ENCODE measurements around the gene CFAP410. TPM values are rescaled to one million over a fixed set of nuclear protein-coding genes. Genes with fewer than 3 reads are reported as not detected.
A peak's percentile ranks its signal among the peaks of the same experiment; 100 is the strongest.

Gene CFAP410
- total RNA-seq, 2 experiments from 2014 or later, result 15.1 to 20.6 TPM

DNA sequence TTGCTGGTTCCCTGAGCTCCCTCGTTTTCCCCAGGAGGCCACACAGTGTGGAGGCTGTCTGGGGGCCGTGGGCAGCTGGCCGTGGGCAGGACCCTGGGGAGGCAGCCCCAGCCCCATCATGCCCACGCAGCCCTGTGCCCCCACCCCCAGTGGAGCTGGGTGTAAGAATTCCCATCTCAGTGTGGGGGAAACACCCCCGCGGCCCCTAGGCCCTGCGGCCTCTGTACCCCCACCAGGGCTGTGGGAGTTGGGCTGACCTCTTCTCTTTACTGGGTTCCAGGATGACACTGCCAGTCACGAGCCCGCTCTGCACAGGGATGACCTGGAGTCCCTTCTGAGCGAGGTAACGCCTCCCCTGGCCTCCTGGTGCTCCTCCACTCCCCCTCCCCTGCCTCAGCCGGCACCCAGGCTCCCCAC lies 43.1 kb downstream of the CFAP410 start:
- Histone ChIP-seq H3K9me2 (ENCODE audit: insufficient read depth, low read length) (no peaks in the 10 kb centered on the region), H3K4me2 (ENCODE audit: low read length) (no peak overlapping the region), H3K79me2 (ENCODE audit: insufficient read depth, low read depth, low read length) (peaks cover 6% of the 10 kb centered on the region; the same call in 1 of the 2 replicates), H2AFZ (ENCODE audit: low read length) (no peak overlapping the region; the same call in 1 of the 2 replicates), H3K9me3 (ENCODE audit: low read length) (no peaks in the 10 kb centered on the region), H3K27ac (ENCODE audit: low read depth, low read length, poor library complexity, severe bottlenecking) (no peak overlapping the region), H3K4me3 (ENCODE audit: low read depth, low read length, poor library complexity, severe bottlenecking) (no peak overlapping the region), H4K20me1 (ENCODE audit: insufficient read depth, low read length) (no peaks in the 10 kb centered on the region), H3K4me1 (ENCODE audit: insufficient read depth, low read length, poor library complexity, severe bottlenecking) (peaks cover 56% of the 10 kb centered on the region), H3K36me3 (ENCODE audit: insufficient read depth, low read length) (no peaks in the 10 kb centered on the region)
- BruUV-seq (replicated peaks), result no TSS peak
- ChIA-PET CTCF (ENCODE audit: unreplicated experiment) (interaction anchor here (0.6 kb wide), 1 partner anchor 87 kb away, joined by 3 read pairs; no protein-coding TSS in a partner anchor), POLR2A (no interaction called here)
- intact Hi-C loops (cut with micrococcal nuclease; ENCODE audit: unreplicated experiment), result no loop called here
- TF ChIP-seq EZH2phosphoT487 (IDR thresholded peaks at IDR 0.05; ENCODE audit: borderline replicate concordance, low read depth, low read length), result no peak
- TF ChIP-seq, protein P1, sequence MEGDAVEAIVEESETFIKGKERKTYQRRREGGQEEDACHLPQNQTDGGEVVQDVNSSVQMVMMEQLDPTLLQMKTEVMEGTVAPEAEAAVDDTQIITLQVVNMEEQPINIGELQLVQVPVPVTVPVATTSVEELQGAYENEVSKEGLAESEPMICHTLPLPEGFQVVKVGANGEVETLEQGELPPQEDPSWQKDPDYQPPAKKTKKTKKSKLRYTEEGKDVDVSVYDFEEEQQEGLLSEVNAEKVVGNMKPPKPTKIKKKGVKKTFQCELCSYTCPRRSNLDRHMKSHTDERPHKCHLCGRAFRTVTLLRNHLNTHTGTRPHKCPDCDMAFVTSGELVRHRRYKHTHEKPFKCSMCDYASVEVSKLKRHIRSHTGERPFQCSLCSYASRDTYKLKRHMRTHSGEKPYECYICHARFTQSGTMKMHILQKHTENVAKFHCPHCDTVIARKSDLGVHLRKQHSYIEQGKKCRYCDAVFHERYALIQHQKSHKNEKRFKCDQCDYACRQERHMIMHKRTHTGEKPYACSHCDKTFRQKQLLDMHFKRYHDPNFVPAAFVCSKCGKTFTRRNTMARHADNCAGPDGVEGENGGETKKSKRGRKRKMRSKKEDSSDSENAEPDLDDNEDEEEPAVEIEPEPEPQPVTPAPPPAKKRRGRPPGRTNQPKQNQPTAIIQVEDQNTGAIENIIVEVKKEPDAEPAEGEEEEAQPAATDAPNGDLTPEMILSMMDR (conservative IDR thresholded peaks at IDR 0.05; ENCODE audit: low read length), result no peak
- DNase-seq (ENCODE audit: low spot score), result no peak

- intact Hi-C loops (cut with micrococcal nuclease; ENCODE audit: unreplicated experiment), result no loop called here
- Histone ChIP-seq H3K9me3 (ENCODE audit: low read length) (no peaks in the 10 kb centered on the region), H3K4me3 (ENCODE audit: low read depth, low read length, poor library complexity, severe bottlenecking) (no peak overlapping the region), H3K27ac (ENCODE audit: low read depth, low read length, poor library complexity, severe bottlenecking) (no peak overlapping the region), H3K4me2 (ENCODE audit: low read length) (peak overlapping the region; percentile 30), H3K79me2 (ENCODE audit: insufficient read depth, low read depth, low read length) (peaks cover 1% of the 10 kb centered on the region; the same call in 1 of the 2 replicates), H3K4me1 (ENCODE audit: insufficient read depth, low read length, poor library complexity, severe bottlenecking) (peaks cover 51% of the 10 kb centered on the region), H3K9me2 (ENCODE audit: insufficient read depth, low read length) (no peaks in the 10 kb centered on the region), H2AFZ (ENCODE audit: low read length) (peak overlapping the region; percentile 21; the same call in 1 of the 2 replicates), H3K36me3 (ENCODE audit: insufficient read depth, low read length) (no peaks in the 10 kb centered on the region), H4K20me1 (ENCODE audit: insufficient read depth, low read length) (no peaks in the 10 kb centered on the region)
- ChIA-PET POLR2A (no interaction called here), CTCF (ENCODE audit: unreplicated experiment) (interaction anchor here (0.6 kb wide), 1 partner anchor 87 kb away, joined by 3 read pairs; no protein-coding TSS in a partner anchor)
- no TSS peak for BruUV-seq (replicated peaks)
- TF ChIP-seq EZH2phosphoT487 (IDR thresholded peaks at IDR 0.05; ENCODE audit: borderline replicate concordance, low read depth, low read length), result no peak
- TF ChIP-seq, protein P1 (conservative IDR thresholded peaks at IDR 0.05; ENCODE audit: low read length), result 0 out of 2 replicates have a peak, but pooled peaks have one; percentile 18
- no peak for DNase-seq (ENCODE audit: low spot score)
Observed at GRCh38 chr21:44295646-44296045, 43.5 kb downstream of the CFAP410 start.

DNA sequence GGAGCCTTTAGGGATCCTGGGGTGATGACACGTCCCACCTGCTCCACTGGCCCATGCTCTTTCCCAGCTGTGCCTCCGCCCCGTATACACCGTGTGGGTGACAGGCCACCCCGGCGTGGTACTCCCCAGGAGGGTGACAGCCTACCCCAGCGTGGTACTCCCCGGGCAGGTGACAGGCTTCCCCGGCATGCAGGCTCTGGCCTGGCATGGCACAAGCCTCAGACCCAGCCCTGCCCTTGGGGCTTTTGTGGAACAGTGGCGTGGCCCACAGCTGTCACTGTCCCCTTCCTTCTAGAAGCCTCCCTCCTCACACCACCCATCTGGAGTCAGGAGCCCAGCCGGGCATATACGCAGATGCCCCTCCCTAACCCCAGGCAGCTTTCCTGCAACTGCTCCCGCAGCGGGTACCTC lies 44.0 kb downstream of the CFAP410 start:
- CTCF ChIA-PET (ENCODE audit: unreplicated experiment), result no interaction called here
- no peaks in the 10 kb centered on the region for H4K20me1 ChIP-seq (ENCODE audit: insufficient read depth, low read length)
- peak overlapping the region; percentile 21; the same call in 1 of the 2 replicates for H2AFZ ChIP-seq (ENCODE audit: low read length)
- no peak overlapping the region for H3K4me3 ChIP-seq (ENCODE audit: low read depth, low read length, poor library complexity, severe bottlenecking)
- TF ChIP-seq EZH2phosphoT487 (IDR thresholded peaks at IDR 0.05; ENCODE audit: borderline replicate concordance, low read depth, low read length), result no peak
- TF ChIP-seq, protein P1 (conservative IDR thresholded peaks at IDR 0.05; ENCODE audit: low read length), result no peak
- H3K79me2 ChIP-seq (ENCODE audit: insufficient read depth, low read depth, low read length), result no peaks in the 10 kb centered on the region
- peak overlapping the region; percentile 30; the same call in 1 of the 2 replicates for H3K4me2 ChIP-seq (ENCODE audit: low read length)
- H3K9me2 ChIP-seq (ENCODE audit: insufficient read depth, low read length), result no peaks in the 10 kb centered on the region
- intact Hi-C loops (cut with micrococcal nuclease; ENCODE audit: unreplicated experiment), result no loop called here
- peak; percentile 17 for DNase-seq (ENCODE audit: low spot score)
- peaks cover 51% of the 10 kb centered on the region for H3K4me1 ChIP-seq (ENCODE audit: insufficient read depth, low read length, poor library complexity, severe bottlenecking)
- no peak overlapping the region for H3K27ac ChIP-seq (ENCODE audit: low read depth, low read length, poor library complexity, severe bottlenecking)
- BruUV-seq (replicated peaks), result no TSS peak
- no peaks in the 10 kb centered on the region for H3K9me3 ChIP-seq (ENCODE audit: low read length)
- no peaks in the 10 kb centered on the region for H3K36me3 ChIP-seq (ENCODE audit: insufficient read depth, low read length)
- POLR2A ChIA-PET, result no interaction called here

Measured in OCI-LY7 (cell line).